GM19193 (cell line): ENCODE data around the gene NFE2.

Experiments used
- POLR2A ChIP-seq: IDR thresholded peaks from 4 replicates; pipeline ENCODE4 v1.6.1; 2011; ENCODE audit not compliant: insufficient read depth, insufficient read length; ENCODE audit errors: extremely low read depth

NFE2 gene

DNA sequence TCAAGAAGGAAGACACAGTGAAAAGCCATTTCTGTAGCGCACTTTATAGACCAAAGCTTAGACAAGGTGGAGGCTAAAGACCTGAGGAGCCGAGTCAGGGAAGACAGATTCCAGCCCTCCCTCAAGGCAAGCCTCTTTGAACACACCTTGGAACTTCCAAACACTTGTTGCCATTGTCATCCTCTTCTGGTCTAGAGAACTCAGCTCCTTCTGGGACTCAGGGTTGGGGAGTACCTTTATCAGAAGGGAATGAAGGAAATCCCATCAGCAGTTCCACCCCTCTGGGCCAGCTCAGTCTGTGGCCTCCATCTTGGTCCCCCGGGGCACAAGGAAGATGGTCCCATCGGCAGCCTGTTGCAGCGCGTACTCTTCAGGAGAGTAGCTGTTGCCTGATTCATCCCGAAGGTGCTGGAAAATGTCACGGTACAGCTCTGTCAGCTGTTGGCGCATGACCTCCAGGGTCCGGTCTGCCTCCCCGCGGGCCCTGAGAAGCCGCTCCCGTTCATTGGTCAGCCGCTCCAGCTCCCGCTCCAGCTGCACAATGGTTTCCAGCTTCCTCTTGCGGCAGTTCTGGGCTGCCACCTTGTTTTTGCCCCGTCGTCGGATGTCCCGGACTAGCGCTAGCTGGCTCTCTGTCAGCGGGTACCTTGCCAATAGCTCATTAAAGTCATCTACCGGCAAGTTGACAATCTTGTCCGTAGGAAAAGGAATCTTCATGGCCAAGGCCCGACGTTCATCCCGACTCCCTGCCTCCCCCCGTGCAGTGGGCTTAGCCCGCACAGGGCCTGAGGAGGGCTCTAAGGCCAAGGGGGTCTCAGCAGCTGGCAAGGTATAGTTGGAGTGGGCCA, 8.5 kb downstream of the NFE2 start:
- no peak for TF ChIP-seq POLR2A

DNA sequence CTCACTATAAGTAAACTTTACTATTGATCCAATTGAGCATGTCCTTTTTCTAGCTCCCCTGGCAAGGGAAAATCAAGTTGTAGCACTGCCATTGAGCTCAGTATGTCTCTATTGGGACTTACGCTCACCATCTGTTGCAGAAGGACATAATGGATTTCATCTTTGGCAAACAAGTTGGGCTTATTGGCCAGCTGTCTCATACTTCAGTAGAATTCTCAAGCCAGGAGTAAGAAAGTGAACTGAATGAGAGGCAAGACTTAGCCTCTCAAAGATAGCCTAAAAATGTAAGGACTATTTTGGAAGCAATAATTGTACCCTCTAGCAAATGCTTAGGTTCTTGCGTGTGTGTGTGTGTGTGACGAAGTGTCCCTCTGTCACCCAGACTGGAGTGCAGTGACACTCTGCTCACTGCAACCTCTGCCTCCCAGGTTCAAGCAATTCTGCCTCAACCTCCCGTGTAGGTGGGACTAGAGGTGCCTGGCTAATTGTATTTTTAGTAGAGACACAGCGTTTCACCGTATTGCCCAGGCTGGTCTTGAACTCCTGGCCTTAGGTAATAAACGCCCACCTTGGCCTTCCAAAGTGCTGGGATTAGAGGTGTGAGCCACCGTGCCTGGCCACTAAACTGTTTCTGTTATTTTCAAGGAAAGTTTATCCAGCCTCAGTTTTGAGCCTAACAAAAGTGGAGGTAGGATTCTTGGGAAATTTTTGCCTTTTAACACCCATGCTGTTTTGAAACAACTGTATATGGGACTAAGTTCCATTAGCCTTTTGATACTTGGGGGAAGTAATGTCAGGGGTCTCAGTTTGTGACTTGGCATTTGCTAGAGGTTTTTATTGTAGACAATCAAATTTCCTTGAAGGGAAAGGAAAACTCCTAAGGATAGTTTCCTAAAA, 13.3 kb downstream of the NFE2 start:
- TF ChIP-seq POLR2A, result peak; percentile 74

DNA sequence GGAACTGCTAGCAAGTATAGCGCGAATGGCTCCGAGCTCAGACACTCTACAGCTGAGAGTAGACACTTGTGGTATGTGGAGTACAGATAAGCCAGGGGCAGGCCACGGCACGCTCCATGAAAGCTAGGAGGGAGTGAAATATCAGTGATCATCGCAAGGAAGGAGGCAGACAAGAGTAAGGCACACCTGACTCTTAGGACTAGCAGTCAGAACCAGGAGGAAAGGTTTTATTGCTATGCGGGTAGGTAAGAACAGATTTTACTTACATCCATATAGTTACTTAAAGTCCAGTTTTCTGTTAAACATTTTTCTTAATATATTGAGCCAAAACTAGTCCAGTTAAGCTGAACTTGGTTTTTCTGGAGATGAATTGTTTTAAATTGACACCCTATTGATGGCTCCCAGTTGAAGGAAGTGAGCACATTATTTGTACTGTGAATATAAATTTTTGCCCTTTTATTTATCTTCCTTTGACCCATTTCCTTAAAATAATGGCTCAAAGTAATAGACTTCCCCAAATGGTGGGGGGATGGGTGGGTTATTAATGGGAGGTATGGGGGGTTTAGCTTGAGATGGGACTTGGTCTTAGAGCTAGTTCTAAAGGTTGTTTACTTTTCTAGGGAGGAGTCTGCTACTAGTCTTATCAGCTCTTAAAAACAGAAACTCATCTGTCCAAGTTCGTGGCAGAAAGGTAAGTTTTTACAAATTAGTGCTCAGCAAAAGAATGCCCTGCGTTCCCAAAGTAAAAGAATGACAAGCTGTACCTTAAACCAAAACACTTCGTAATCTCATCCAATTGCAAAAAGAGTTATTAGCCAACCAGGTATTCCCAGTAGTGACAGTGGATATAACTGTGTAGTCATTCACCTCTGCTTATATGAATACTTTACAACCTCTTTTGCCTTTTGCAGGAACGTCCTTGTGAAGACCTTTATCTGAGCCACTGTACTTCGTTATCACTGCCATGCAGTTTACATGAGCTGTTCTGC, 14.5 kb downstream of the NFE2 start:
- TF ChIP-seq POLR2A, result peak; percentile 55

- TF ChIP-seq POLR2A, result no peak
These were observed 15.4 kb downstream of the NFE2 start for GRCh38 chr12:54285150-54286041.

GRCh38 chr12:54282949-54283593, 17.7 kb downstream of the NFE2 start:
- TF ChIP-seq POLR2A, result peak; percentile 53

GRCh38 chr12:54281694-54282093, 19.1 kb downstream of the NFE2 start:
- peak; percentile 49 for TF ChIP-seq POLR2A

DNA sequence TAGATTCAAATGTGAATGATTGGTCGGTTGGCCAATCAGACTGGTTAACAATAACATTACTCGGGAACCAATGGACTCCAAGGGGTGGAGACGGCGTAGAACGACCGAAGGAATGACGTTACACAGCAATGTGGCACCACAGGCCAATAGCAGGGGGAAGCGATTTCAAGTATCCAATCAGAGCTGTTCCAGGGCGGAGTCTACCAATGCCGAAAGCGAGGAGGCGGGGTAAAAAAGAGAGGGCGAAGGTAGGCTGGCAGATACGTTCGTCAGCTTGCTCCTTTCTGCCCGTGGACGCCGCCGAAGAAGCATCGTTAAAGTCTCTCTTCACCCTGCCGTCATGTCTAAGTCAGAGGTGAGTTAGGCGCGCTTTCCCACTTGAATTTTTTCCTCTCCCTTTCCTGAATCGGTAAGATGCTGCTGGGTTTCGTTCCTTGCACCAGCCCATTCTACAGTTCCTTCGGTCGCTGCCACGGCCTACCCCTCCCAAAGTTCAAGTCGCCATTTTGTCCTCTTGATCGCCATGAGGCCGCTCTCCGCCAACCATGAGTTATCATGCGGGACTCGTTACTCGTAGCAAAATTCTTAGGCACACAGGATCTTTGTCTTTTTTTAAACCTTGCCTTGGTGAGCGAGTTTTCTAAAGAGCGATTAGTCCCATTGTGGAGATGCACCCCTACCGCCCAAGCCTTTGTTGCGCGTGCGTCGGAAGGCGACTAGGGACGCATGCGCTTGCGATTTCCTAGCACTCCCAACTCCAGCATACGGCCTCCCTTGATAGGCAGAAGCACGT, 20.2 kb downstream of the NFE2 start, which contains the start of gene HNRNPA1:
HNRNPA1 (plus strand) TSS at position 259 of the 793 bp plus-strand sequence; CDS start at position 341, 82 bp downstream.
- peak; percentile 99 for TF ChIP-seq POLR2A

- TF ChIP-seq POLR2A, result peak; percentile 91
These were observed 21.0 kb downstream of the NFE2 start, which contains the start of gene CBX5 for GRCh38 chr12:54279632-54280467. TSS of gene CBX5 (minus strand) at chr12:54280122. CDS start at chr12:54257650, 22,472 bp downstream.

GRCh38 chr12:54279227-54279631, 21.6 kb downstream of the NFE2 start:
- TF ChIP-seq POLR2A, result no peak

GRCh38 chr12:54277823-54278276, 23.0 kb downstream of the NFE2 start:
- TF ChIP-seq POLR2A, result peak; percentile 41

- no peak for TF ChIP-seq POLR2A
These were observed 24.4 kb downstream of the NFE2 start for GRCh38 chr12:54276368-54276767.
